HepG2 (cell line): ENCODE measurements around the gene CPNE2.

Experiments
- CTCF ChIP-seq: sonication (generic); formaldehyde crosslinking; IDR thresholded peaks from 2 replicates; pipeline ENCODE4 v1.5.0; 2020; ENCODE audit warnings: mild to moderate bottlenecking, missing genetic modification reagents, moderate library complexity
- FOXK1 ChIP-seq: sonication (generic); formaldehyde crosslinking; IDR thresholded peaks from 2 replicates; pipeline ENCODE4 v1.4.0; 2020; ENCODE audit warnings: low read depth, missing genetic modification reagents, borderline replicate concordance
- FOXK2 ChIP-seq: fragments of 450-650 bp; IDR thresholded peaks from 2 replicates; pipeline ENCODE4 v1.6.1; 2016
- MTA3 ChIP-seq: sonication (generic); formaldehyde crosslinking; IDR thresholded peaks from 2 replicates; pipeline ENCODE4 v1.4.0; 2020; ENCODE audit warnings: missing genetic modification reagents
- SP2 ChIP-seq: sonication (generic); formaldehyde crosslinking; IDR thresholded peaks from 2 replicates; pipeline ENCODE4 v1.5.1; 2020; ENCODE audit warnings: mild to moderate bottlenecking, missing genetic modification reagents
- ZNF274 ChIP-seq: sonication (generic); formaldehyde crosslinking; IDR thresholded peaks from 2 replicates; pipeline ENCODE4 v1.5.1; 2020; ENCODE audit warnings: mild to moderate bottlenecking, missing genetic modification reagents
- ZNF367 ChIP-seq: sonication (generic); formaldehyde crosslinking; IDR thresholded peaks from 2 replicates; pipeline ENCODE4 v1.4.0; 2020; ENCODE audit warnings: missing genetic modification reagents, borderline replicate concordance
- ZNF576 ChIP-seq: sonication (generic); formaldehyde crosslinking; IDR thresholded peaks from 2 replicates; pipeline ENCODE4 v1.4.0; 2020; ENCODE audit warnings: mild to moderate bottlenecking, missing genetic modification reagents

DNA sequence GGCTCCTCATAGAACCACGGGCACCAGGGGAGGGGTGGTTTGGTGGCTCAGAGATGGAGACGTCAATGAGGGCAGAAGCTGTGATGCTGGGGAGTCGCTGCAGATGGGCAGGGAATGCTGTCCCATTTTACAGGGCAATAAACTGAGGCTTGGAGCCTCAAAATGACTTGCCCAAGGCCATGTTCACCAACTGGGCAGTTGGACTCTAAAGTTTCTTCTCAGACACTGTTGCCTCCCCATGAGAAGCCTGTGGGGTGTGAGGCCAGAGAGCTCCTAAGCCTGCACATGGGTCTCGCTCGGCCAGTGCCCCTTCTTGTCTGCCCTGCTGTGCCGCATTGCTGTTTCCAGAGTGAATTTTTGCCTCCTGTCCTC, 38.6 kb downstream of the CPNE2 start:
- TF ChIP-seq FOXK1 (no peak), SP2 (CRISPR knock-in tag) (no peak), FOXK2 (no peak), ZNF274 (CRISPR knock-in tag) (no peak), ZNF367 (no peak), ZNF576 (CRISPR knock-in tag) (no peak), MTA3 (CRISPR knock-in tag) (no peak), CTCF (CRISPR knock-in tag) (no peak)
